NCI-H460 (cell line): ENCODE results near the gene ZFAND6. TPM values are rescaled to one million over a fixed set of nuclear protein-coding genes. Genes with fewer than 3 reads are reported as not detected.
"Not testable (repeated sequence)": the region's sequence is repeated elsewhere in the genome, so short reads cannot be mapped to it uniquely, and the experiment has no call there.

ENCODE experiments used
- DNase-seq: peaks from one replicate; pipeline ENCODE4 v3.0.0-alpha.2; 2016; ENCODE audit warnings: low read depth; ENCODE audit errors: extremely low read depth
- total RNA-seq: library from RNA; depleted of rRNA; stranded (reverse); fragments of >200 nt; shearing (Covaris generic); gene quantifications from 2 replicates; pipeline ENCODE4 v1.2.3, GENCODE V29; 2014

Gene ZFAND6
- total RNA-seq, 1 experiment from 2014 or later: 91.6 TPM

GRCh38 chr15:80045219-80045618 is 14.3 kb upstream of the ZFAND6 start:
- DNase-seq: not testable (repeated sequence)

- no peak for DNase-seq
Measured at GRCh38 chr15:80049046-80049445, 10.4 kb upstream of the ZFAND6 start.

GRCh38 chr15:80052597-80053304 is 6.7 kb upstream of the ZFAND6 start:
- DNase-seq: no peak

- no peak for DNase-seq
Measured at GRCh38 chr15:80055933-80056332, 3.5 kb upstream of the ZFAND6 start.

- DNase-seq: no peak
Measured at GRCh38 chr15:80058044-80058443, 1.4 kb upstream of the ZFAND6 start.

GRCh38 chr15:80059786-80060355 is 395 bp downstream of the ZFAND6 start:
- DNase-seq: peak; percentile 23

- peak; percentile 14 for DNase-seq
Measured at GRCh38 chr15:80060356-80061006, 1.0 kb downstream of the ZFAND6 start.

GRCh38 chr15:80061582-80061981 is 2.1 kb downstream of the ZFAND6 start:
- no peak for DNase-seq

GRCh38 chr15:80066912-80067311 is 7.4 kb downstream of the ZFAND6 start:
- DNase-seq: no peak

- DNase-seq: no peak
Measured at GRCh38 chr15:80068578-80068977, 9.1 kb downstream of the ZFAND6 start.

- DNase-seq: no peak
Measured at GRCh38 chr15:80070840-80071239, 11.4 kb downstream of the ZFAND6 start.

GRCh38 chr15:80071652-80072051 is 12.2 kb downstream of the ZFAND6 start:
- DNase-seq: no peak

- peak; percentile 83 for DNase-seq
Measured at GRCh38 chr15:80072285-80072994, 13.0 kb downstream of the ZFAND6 start.

- no peak for DNase-seq
Measured at GRCh38 chr15:80073197-80073596, 13.7 kb downstream of the ZFAND6 start.

GRCh38 chr15:80076321-80077318 is 17.1 kb downstream of the ZFAND6 start:
- DNase-seq: no peak

- no peak for DNase-seq
Measured at GRCh38 chr15:80081390-80081789, 21.9 kb downstream of the ZFAND6 start.

GRCh38 chr15:80087104-80087503 is 27.6 kb downstream of the ZFAND6 start:
- DNase-seq: no peak

- no peak for DNase-seq
Measured at GRCh38 chr15:80090041-80090440, 30.6 kb downstream of the ZFAND6 start.

GRCh38 chr15:80090879-80091503 is 31.5 kb downstream of the ZFAND6 start:
- DNase-seq: no peak
